Measurements from ENCODE around the gene ORMDL3.

DNA sequence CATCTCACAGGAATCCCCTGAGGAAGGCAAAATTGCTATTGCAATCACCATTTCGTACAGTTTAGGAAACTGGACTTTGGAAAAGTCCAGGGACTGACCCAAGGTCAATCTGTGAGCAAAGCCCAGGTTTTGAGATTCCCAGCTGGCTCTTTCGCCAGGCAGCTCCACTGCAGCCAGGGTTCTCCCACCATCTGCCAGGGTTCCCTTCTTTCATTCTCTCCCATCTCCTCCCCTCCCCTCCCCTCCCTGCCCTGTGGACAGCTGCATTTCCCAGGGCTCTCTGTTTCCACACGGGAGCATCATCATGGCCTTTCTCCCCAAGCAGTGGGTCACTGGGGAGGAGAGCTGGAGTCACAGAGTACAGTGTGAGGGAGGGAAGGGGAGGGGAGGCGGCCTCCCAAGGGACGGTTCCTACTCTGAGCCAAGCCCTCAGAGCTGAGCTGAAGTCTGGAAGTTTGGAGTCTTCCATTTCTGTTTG, 23.5 kb upstream of the ORMDL3 start:
- TF ChIP-seq ZFP3 (CRISPR knock-in tag; IDR thresholded peaks at IDR 0.05) (no peak), PATZ1 (CRISPR knock-in tag; IDR thresholded peaks at IDR 0.05; ENCODE audit: borderline replicate concordance) (no peak), ZNF70 (CRISPR knock-in tag; IDR thresholded peaks at IDR 0.05) (no peak), ZFP30 (CRISPR knock-in tag; IDR thresholded peaks at IDR 0.05) (no peak), BACH2 (CRISPR knock-in tag; IDR thresholded peaks at IDR 0.05; ENCODE audit: borderline replicate concordance) (no peak), ZNF8 (CRISPR knock-in tag; IDR thresholded peaks at IDR 0.05) (no peak), OSR1 (CRISPR knock-in tag; IDR thresholded peaks at IDR 0.05) (no peak), TOX (CRISPR knock-in tag; IDR thresholded peaks at IDR 0.05; ENCODE audit: borderline replicate concordance) (no peak)

All from SK-N-SH treated with all-trans-retinoic acid at 6 μM for 48 hours (cell line).